HCT116 (cell line): ENCODE results near the gene TST.

ENCODE experiments used
- CTCF ChIP-seq, 3 experiments: fragments of 200-600 bp in 1 of 3; sonication (generic) in 1 of 3; IDR thresholded peaks in 2 of 3; conservative IDR thresholded peaks in 1 of 3; 2 replicates each; pipeline ENCODE4 v1.5.1; 2012 to 2017; ENCODE audit warnings: low read depth in 2 of 3, low read length in 2 of 3, antibody characterized with exemption in 1 of 3, borderline replicate concordance in 1 of 3, control low read depth in 1 of 3, mild to moderate bottlenecking in 1 of 3, mixed read lengths in 1 of 3, mixed run types in 1 of 3, moderate library complexity in 1 of 3; ENCODE audit not compliant: insufficient read depth in 1 of 3
- EZH2 ChIP-seq: fragments of 200-600 bp; sonication (generic); IDR thresholded peaks from 2 replicates; pipeline ENCODE4 v1.6.1; 2017; ENCODE audit warnings: antibody characterized with exemption, mixed run types
- POLR2AphosphoS5 ChIP-seq: IDR thresholded peaks from 2 replicates; pipeline ENCODE4 v1.6.1; 2011; ENCODE audit warnings: mild to moderate bottlenecking, low read depth, low read length, moderate library complexity
- ZNF274 ChIP-seq: fragments of 200-500 bp; sonication (Bioruptor generic); IDR thresholded peaks from 2 replicates; pipeline ENCODE4 v1.6.1; 2014; ENCODE audit warnings: mild to moderate bottlenecking, low read depth, low read length, inconsistent platforms
- TF ChIP-seq, protein P1 (sequence below): IDR thresholded peaks from 2 replicates; pipeline ENCODE4 v1.6.1; 2012; ENCODE audit warnings: low read depth

GRCh38 chr22:37054600-37055365 is 35.5 kb upstream of the TST start:
- TF ChIP-seq POLR2AphosphoS5 (no peak), EZH2 (no peak), ZNF274 (no peak), CTCF (IDR thresholded peaks at IDR 0.05 in 2 of 3, conservative IDR thresholded peaks at IDR 0.05 in 1 of 3; ENCODE audit: borderline replicate concordance in 1 of 3, insufficient read depth in 1 of 3, low read depth in 2 of 3, low read length in 2 of 3) (no peak)
- TF ChIP-seq, protein P1, sequence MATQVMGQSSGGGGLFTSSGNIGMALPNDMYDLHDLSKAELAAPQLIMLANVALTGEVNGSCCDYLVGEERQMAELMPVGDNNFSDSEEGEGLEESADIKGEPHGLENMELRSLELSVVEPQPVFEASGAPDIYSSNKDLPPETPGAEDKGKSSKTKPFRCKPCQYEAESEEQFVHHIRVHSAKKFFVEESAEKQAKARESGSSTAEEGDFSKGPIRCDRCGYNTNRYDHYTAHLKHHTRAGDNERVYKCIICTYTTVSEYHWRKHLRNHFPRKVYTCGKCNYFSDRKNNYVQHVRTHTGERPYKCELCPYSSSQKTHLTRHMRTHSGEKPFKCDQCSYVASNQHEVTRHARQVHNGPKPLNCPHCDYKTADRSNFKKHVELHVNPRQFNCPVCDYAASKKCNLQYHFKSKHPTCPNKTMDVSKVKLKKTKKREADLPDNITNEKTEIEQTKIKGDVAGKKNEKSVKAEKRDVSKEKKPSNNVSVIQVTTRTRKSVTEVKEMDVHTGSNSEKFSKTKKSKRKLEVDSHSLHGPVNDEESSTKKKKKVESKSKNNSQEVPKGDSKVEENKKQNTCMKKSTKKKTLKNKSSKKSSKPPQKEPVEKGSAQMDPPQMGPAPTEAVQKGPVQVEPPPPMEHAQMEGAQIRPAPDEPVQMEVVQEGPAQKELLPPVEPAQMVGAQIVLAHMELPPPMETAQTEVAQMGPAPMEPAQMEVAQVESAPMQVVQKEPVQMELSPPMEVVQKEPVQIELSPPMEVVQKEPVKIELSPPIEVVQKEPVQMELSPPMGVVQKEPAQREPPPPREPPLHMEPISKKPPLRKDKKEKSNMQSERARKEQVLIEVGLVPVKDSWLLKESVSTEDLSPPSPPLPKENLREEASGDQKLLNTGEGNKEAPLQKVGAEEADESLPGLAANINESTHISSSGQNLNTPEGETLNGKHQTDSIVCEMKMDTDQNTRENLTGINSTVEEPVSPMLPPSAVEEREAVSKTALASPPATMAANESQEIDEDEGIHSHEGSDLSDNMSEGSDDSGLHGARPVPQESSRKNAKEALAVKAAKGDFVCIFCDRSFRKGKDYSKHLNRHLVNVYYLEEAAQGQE: no peak
